ELF-1 (cell line): ENCODE data around the gene DNER.
"Not testable (repeated sequence)": the region's sequence is repeated elsewhere in the genome, so short reads cannot be mapped to it uniquely, and the experiment has no call there.

Experiments used
- DNase-seq: peaks from one replicate; pipeline ENCODE4 v3.0.0-alpha.2; 2016; ENCODE audit warnings: low read depth, low spot score

DNER gene

DNA sequence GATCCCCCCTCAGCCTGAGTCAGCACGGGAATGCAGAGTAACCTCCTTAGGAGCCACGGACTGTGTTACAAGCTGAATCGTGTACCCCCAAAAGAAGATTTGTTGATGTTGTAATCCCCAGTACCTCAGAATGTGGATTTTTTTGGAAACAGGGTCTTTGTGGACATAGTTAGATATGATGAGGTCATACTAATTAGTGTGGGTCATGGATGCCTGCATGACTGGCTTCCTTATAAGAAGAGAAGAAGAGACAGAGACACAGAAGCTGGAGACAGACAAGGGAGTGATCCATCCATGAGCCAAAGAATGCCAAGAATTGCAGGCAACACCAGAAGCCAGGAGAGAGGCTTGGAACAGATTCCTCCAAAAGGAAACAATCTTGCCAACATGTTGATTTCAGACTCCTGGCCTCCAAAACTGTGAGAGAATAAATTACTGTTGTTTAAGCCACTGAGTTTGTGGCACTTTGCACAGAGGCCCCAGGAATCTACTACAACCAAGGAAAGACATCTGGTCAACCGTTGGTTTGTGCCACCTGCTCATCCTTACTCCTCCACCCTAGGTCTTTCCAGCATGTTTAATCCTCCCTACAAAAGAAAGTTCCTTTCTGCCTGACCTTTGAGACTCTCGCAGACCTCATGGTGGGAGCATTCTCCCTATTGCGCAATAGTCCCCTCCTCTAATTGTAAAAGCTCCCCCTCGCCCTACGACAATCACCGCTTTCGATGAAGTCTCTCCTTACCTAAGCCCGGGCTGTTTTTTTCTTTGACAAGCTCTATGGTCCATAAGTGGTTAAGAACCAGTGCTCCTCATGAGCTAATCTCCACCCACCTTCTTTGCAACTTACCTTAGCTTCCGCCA lies 91.6 kb downstream of the DNER start:
- DNase-seq: no peak

DNA sequence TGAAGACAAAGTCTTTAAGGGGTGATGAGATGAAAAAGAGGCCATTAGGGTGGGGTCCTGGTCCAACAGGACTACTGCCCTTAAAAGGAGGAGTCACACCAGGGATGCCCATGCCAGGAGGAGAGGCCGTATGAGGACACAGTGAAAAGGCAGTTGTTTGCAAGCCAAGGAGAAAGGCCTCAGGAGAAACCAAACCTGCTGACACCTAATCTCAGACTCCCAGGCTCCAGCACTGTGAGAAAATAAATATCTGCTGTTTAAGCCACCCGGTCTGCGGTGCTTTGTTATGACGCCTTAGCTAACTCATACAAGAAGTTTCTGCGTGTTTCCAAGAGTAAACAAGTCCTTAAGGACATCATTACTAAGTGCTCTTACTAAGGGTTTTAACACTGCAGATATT lies 93.6 kb downstream of the DNER start:
- no peak for DNase-seq

DNA sequence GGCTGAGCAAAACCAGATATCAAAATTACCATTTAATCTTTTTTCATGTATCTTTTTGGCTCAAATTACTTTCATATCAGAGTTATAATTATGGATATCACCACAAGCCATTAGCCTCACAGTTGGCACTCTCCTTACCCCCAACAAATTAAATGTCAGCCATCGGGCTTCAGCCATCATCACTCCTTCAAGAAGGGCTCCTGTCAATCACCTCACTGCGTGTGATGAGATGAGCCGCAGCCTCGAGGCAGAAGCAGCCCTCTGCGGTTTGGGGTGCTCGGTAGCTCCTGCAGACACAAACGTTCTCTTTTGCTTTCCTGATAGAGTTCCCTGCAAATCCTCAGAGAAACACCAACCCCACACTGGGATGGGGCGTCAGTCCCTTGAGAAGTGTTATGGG lies 94.1 kb downstream of the DNER start:
- DNase-seq: no peak

DNA sequence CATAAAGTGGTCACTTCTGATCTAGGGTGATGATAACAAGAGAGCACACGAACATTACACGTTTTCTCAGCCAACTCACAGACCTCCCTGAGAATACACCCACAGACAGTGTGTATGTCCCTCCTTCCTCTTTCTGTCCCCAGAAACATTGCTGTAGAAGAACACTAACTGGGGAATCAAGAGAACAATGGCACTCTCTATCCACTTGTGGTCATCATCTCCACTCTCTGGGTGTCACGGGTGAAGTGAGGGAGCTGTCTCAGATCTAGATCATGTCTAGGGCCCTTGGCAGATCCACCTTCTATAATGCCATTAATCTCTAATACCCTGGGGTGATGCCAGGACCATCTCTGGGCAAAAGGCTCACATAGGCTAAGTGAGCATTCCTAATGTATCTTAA lies 97.9 kb downstream of the DNER start:
- no peak for DNase-seq

DNA sequence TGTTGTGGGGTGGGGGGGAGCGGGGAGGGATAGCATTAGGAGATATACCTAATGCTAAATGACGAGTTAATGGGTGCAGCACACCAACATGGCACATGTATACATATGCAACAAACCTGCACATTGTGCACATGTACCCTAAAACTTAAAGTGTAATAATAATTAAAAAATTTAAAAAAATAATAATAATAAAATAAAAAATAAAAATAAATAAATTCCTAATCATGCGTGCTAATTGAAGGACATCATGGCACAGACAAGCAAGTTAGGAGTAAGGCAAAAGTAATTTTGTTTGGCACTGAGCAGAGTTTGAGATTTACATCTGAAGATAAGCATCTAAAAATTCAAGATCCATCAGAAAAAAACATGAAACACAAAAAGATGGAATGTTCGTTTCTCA lies 100.3 kb downstream of the DNER start:
- not testable (repeated sequence) for DNase-seq

DNA sequence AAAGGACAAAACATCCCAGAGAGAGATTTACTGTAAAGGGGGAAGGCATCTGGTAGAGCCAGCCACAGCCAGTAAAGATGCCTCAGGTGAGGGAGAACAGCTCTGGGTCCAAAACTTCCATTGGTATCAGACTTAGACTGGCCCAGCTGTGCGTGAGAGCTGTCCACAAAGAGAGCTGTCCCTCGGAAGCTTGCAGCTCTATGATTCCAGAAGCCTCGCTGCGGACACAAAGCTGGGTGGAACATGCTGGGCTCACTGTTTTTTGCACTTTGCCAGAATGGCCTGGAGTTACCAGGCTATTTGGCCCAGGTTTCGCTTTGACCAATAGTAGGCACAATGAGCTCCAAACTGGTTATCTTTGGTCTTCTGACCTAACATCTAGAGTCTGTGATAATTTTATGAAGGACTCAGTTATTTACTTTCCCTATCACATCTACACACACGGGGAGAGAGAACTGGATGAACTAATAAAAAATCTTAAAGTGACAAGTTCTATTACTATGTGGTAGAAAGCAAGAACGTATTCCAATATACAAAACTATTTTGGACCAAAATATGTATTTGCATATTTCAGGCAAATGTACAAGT lies 101.9 kb downstream of the DNER start:
- DNase-seq: no peak

DNA sequence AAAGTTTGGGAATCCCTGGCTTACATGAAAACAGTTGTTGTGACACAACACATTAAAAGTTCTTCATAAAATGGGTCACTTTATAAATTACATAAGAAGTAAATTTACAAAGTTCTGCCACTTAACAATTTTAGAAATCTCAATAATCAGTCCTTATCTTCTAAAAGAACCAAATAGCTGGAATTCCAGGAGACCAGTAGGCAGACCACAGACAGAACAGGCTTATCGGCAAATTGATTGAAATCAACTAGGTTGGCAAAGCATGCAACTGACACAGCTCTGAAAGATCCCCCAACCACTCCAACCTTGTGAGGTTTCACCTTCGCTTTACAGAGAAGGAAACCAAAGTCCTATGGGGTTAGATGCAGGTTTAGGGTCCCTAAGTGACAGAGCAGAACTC lies 103.0 kb downstream of the DNER start:
- no peak for DNase-seq

DNA sequence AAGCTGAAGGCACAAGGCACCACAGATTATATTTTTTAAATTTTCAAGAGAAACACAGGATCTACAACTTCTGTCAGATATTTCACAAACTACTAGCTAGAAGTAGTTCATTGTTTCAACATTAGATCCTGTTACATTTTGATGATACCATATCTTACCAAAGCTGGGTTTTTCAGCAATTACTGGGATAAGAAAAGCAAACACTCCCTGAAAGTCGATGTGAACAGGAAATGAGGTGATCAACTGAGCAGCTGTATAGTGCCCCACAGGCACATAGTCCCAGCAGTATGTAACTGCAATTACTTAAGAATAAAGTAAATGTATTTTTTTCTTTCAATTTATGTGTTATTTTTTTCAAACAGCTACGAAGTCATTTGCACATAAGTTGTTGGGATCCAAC lies 103.5 kb downstream of the DNER start:
- DNase-seq: no peak

DNA sequence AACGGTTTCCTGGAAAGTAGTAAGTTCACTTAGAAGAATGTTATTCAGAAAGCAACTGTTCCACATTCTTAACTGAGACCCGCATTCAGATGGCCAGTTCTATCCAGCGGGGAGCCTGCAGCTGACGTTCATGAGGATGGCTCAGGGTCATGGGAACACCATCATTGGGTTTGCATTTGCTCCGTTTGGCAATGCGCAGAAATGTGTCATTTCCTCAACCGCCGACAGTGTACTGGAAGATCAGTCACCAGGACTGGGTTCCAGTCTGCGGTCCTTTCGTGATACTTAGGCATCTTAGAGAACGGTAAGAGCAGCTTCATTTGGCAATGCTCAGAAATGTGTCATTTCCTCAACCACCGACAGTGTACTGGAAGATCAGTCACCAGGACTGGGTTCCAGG lies 104.0 kb downstream of the DNER start:
- no peak for DNase-seq

DNA sequence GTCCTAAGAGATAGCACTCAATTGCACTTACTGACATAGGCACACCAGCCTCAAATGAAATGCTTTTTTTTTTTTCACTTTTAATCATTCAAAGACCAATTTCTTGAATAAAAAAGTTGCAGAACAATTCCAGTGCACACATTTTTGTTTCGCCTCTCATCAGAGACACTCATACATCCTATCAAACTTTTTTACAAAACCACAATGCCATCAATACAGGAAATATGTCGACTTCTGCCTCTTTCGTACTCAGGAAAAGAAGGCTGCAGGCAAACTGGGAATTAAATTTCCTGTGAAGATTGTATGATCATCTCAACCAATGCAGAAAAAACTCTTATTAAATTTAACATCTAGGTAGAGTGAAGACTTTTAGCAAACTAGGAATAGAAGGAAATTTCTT lies 112.4 kb downstream of the DNER start:
- DNase-seq: no peak

DNA sequence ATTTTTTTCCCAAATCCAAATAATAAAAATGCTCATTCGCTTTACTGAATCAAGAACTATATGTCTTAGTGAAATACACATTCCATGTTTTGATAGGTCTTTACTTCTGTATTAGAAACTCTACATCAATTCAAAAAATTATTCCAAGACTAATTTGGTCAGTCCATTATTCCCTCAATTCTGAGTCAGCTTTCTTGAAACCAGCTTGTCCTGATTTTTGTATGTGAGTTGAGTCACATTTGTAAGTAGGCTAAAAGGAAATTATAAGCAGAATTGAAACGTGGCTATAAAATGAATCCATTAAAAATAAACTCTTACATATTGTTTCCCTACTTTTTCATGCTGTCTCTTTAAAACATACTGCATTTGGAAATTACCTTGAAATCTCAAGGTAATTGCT lies 113.0 kb downstream of the DNER start:
- no peak for DNase-seq

DNA sequence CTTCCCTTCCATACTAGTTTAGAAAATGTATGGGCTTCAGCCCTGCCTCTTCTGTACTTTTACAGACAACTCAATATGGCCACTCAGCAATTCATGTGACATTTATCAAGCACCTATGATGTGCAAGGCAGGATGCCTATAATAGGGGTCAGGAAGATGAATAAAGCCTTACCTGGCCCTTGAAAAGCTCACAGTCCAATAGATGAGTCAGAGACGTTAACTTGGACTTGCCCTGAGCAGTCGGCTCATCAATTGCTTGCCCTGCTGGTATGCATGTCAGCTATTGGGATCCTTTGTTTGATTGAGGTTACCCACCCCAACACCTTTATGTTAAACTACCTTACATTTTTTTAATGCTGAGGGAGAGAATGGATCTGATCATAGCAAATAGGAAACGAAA lies 116.1 kb downstream of the DNER start:
- DNase-seq: no peak

DNA sequence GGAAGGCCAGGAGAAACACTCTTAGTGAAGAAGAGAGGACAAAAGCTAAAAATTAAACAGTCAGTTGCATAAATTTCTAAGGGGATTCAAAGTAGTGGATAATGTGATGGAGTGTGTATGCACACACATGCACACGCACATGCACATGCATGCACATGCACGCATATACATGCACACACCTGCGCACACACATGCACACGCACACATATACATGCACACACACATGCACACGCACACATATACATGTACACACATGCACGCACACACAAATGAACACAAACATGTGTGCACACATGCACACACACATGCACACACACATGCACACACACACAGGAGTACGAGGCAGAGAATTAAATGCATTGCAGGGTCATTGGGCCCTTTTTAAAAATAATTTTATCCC lies 117.6 kb downstream of the DNER start:
- no peak for DNase-seq

DNA sequence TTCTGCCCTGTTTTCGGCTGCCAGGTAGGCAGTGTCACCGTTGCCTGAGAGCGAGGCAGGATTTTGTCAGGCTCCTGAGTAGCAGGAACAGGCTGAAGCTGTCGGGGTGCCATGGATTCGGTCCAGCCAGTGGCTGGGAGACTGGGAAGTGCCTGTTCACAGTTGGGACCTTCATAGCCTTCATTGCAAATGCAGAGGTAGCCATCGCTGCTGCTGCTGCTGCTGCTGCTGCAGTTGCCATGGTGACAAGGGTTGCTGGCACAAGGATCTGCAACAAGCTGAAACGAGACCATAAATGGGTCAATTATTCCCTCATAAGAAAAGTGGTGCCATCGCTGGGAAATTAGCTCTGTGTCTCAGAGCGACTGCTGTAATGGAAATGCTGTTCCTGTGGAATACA lies 122.7 kb downstream of the DNER start:
- DNase-seq: no peak

DNA sequence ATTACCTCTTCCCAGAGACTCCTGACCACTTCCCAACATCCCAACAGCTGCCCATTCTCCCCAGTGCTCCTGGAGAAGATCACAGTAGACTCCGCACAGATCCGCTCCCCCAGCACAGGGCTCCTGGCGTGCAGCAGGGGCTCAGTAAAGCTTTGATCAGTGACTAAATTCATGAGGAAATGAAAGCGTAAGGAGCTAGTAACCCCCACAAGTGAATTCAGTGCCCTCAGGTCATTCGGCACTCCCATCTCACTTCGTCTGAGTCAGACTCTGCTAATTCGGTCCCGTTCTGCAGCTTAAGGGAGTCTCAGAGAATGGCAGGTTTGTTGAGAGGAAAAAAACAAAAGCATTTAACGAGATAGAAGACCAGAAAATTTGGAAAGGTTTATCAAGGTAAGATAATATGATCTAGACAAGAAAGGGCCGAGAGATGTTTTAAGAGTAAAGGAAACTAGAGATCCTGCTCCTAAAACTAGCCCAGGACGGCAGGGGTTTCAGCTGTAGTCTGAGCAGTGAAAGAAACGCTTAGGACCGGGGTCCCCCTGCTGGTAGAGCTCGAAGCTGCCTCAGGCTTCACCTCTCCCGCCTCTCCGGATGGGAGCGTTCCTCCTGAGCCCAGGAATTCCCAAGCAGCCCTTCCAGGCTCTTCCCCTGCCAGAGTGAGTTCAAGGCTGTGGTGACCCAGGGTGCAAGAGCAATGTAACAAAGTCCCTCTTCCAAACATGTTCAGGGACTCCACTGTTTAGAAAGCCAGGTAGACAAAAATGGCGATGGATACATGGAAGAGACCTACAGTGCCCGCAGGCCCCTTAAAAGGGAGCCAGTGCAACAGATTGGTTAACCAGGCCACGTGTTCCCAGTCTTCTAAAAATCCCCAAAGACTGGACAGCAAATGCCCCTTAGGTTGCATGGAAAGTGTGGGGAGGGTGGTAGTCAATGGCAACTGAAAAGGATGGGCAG lies 127.3 kb downstream of the DNER start:
- DNase-seq: peak; percentile 92

DNA sequence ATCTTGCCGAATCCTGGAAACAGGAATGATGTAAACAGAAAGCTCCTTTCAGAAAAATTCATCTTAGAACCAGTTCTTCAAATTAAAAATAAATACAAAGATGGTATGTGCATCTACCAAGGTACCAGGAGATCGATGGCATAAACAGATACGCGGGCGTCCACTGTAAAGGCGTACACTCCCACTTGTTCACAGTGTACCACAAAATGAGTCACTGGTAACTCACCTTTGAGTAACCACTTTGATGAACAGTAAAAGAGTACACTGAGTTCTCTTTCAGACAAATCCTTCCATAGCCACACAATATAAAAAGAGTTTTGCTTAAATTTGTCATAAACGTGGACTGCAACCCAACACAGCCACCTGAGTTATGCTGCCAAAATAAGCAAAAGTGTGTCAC lies 128.3 kb downstream of the DNER start:
- no peak for DNase-seq

DNA sequence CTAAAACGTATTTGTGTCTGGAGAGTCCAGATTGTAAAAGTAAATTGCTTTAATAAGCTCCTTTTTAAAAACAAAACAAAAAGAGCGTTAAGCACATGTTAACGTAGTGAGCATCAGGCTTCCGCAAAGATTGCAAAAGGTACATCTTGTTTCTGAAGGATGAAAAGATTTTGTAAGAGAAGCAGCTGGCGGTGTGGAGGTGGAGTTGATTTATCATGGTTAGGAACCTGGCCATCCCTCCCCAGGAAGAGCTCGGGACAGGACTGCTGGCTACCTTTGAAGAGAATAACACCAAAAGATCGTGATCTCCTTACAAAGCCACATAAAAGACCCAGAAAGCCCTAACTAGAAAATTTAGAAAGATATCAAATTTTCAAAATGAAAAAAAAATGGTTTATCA lies 132.2 kb downstream of the DNER start:
- DNase-seq: no peak

DNA sequence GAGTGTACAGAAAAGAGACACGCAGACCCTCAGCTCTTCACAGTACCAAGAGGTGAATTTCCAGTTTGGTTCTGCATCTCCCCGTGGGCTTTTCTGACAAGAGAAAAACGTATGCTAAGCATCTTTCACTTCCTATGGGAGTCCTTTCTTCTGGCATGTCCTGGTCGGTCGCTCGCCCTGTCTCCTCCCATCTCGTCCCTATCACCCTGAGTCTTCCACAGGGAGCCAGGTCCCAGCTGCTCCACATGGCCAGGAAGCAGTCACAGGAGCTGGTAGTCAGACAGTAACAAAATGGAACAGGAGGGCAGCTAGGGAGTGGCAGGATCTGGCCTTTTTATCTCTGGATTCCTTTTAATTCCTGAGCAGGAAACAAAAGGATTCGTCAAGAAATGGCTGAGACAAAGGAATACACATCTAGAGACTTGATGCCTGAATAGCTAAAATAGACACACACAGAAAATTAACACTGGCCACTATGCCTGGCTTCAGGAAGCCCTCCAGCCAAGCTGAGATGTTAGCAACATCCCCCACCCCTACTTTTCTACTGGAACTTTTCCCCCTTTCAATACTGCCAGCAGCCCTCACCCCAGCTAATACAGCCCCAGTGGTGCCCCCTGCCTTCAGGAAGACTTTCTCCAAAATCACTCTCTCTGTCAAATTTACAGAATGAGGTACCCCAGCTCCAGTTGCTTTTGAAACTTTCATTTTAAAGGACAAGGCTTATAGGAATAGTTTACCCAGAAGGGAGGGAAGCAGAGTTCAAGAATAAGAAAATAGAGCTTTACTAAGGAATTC lies 136.1 kb downstream of the DNER start:
- DNase-seq: no peak

DNA sequence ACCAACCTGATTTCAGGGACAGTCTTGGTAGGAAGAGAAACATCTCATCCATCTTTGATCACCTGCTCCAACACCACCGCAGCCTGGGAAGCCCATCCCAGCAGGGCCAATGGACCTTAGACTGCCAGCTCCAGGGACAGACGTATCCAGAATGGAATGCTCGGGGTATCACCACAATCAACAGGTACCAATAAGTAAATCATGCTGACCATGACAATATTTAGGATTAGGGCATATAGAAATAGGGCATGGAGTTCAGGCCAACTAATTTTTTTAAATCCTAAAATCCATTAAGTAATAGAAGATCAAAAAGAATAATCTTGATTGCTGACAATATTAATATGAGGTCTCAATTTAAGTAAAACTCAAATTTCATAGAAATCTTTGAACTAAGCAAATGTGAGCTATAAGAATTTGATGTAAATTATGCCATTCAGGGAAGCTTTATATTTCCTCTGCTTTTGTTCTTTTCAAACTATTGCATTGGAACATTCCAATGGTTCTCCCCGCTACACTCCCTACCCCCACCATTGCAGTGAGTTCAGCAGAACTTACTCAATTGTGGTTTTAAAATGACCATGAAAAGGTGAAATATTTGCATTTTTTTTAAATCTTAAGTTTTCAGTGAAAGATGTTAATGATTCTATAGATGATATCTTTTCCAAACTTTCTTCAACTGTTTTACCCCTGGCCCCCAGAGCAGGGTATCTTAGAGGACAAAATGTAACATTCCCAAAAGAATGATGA lies 138.6 kb downstream of the DNER start:
- DNase-seq: no peak

DNA sequence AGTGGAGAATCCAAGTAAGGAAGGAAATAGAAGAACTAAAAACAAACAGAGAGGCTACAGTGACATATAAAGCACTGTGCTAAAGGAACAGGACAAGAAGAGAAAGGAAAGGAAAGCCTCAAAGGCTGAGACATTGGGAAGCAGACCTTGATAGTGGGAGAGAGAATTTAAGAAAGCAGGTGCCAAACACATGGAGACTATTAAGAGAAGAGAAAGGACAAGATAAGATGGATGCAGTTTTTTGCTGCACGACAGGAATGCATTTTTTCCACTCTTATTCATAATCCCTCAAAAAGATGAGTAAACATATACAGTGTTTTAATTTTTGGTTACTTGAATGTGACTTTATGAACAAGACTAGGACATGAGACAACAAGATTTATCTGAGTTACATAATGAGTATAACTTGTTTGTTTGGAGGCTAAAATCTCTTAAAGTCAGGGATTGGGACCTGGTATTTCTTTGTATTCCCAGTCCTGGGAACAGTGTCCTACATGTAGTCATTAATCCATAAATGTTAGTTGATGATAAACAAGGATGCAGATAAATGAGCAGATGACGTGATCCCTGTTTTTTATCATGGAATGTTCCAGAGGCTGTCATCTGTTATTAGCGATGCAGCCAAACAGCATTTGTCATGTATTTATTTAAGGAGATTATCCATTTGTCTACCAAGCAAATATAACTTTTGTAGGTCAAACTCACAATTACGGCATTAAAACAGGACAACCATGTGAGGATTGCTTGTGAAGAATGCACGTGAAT lies 141.7 kb downstream of the DNER start:
- no peak for DNase-seq
